DND-41 (cell line): ENCODE results near the gene C6orf132.

Experiments
- EZH2 ChIP-seq: IDR thresholded peaks from 3 replicates; pipeline ENCODE4 v1.6.1; 2012; ENCODE audit warnings: borderline replicate concordance, low read depth, mild to moderate bottlenecking, moderate library complexity, low read length, inconsistent platforms; ENCODE audit not compliant: severe bottlenecking
- TF ChIP-seq, protein P1 (sequence below): IDR thresholded peaks from 2 replicates; pipeline ENCODE4 v1.5.1; 2012; ENCODE audit warnings: borderline replicate concordance, low read length, moderate library complexity, mild to moderate bottlenecking; ENCODE audit not compliant: poor library complexity, severe bottlenecking; ENCODE audit errors: extremely low read depth

DNA sequence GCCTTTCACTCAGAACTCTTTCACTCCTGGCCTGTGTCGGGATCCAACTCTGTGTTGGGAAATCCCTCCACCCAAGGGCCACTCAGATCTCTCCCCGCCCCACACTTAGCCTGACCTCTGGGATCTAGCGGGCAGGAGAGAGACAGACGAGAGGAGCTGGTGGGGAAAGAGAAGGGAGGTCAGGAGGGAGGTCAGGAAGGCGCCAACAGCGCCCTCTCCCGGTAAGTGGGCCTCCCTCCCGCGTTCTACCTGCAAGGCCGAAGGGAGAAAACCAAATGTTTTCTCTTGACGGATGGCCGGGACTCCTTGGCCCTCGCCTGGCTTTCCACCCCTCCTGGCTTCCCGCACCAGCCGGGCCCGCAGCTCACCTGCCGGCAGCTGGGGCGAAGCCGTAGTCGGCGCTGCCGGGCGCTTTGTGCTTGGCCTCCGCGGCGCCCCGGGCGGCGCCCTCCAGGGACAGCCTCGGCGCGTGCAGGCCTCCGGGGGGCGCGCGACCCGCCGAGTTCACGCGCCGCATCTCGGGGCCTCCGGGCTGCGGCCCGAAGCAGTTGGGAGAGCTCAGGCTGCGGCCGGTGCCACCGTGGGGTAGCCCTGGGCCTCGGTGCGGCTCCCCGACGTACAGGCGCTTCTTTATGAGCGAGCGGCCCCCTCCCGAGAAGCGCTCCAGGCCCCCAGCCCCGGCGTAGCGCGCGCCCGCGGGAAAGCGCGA lies 38.2 kb downstream of the C6orf132 start:
- TF ChIP-seq, protein P1, sequence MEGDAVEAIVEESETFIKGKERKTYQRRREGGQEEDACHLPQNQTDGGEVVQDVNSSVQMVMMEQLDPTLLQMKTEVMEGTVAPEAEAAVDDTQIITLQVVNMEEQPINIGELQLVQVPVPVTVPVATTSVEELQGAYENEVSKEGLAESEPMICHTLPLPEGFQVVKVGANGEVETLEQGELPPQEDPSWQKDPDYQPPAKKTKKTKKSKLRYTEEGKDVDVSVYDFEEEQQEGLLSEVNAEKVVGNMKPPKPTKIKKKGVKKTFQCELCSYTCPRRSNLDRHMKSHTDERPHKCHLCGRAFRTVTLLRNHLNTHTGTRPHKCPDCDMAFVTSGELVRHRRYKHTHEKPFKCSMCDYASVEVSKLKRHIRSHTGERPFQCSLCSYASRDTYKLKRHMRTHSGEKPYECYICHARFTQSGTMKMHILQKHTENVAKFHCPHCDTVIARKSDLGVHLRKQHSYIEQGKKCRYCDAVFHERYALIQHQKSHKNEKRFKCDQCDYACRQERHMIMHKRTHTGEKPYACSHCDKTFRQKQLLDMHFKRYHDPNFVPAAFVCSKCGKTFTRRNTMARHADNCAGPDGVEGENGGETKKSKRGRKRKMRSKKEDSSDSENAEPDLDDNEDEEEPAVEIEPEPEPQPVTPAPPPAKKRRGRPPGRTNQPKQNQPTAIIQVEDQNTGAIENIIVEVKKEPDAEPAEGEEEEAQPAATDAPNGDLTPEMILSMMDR: peak; percentile 74
- TF ChIP-seq EZH2: peak; percentile 58
